Fibroblast of skin of abdomen (primary cell): ENCODE results near the gene APAF1.

Experiments
- DNase-seq: peaks from one replicate; pipeline ENCODE4 v3.0.0-alpha.2; 2013

Gene APAF1

DNA sequence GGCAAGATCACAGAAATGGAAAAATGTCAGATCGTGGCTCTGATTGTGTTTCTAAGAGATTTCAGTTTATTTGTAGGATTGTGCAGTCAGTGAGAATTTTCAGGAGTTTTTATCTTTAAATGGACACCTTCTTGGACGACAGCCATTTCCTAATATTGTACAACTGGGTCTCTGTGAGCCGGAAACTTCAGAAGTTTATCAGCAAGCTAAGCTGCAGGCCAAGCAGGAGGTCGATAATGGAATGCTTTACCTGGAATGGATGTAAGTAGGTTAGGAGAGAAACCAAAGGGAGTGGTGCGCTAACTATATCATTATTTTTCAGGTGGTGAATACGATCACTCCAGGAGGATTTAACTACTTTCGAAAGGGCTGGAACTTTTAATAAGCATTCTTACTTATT is 26.4 kb downstream of the APAF1 start:
- DNase-seq: no peak

DNA sequence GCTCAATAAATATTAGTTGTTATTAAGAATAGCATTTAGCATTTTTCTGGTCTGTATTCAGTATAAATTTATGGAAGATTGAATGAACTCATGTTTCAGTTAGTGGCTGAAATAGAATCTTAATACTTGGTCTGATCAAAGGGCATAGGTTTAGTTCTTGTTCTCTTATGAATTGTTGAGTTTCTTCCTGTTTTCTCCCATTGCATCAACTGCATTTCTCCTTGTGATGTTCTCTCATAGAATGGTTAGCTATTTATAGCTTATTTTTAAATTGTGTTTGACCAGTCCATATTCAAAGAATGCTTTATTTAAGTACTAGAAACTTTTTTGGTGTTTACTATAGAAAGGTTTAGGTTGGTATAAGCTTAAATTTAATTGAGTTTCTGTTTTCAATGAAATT is 29.8 kb downstream of the APAF1 start:
- DNase-seq: no peak

DNA sequence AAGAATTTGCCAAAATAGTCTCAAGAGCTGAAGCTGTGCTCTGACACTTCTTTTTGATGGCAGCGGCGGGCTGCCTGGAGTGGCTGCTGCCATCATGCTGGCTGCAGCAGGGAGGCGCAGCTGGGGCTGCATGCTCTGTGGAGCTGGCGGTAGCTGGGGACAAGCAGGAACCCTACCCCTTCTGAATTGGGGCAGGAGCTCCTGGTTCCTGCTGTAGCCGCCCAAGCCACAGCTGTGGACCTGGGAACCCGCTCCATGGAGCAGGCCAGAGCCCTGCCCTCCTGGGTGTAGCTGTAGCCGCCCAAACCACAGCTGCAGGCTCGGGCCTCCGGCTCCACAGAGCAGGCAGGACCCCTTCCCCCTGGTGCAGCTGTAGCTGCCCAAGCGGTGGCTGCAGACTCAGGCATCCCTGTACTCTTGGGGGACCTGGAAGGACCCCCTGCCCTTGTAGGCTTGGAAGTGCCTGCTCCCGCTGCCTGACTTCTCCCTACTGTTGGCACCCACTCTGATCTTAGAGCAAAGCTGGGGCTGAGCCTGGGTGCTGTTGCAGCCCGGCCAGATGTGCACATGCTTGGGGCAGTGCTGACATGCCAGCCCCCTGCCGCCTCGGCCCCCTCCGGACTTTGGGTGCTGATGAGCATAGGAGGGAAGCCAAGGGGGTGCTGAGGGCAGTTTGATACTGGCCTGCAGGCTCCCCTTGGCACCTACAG is 33.3 kb downstream of the APAF1 start:
- no peak for DNase-seq

DNA sequence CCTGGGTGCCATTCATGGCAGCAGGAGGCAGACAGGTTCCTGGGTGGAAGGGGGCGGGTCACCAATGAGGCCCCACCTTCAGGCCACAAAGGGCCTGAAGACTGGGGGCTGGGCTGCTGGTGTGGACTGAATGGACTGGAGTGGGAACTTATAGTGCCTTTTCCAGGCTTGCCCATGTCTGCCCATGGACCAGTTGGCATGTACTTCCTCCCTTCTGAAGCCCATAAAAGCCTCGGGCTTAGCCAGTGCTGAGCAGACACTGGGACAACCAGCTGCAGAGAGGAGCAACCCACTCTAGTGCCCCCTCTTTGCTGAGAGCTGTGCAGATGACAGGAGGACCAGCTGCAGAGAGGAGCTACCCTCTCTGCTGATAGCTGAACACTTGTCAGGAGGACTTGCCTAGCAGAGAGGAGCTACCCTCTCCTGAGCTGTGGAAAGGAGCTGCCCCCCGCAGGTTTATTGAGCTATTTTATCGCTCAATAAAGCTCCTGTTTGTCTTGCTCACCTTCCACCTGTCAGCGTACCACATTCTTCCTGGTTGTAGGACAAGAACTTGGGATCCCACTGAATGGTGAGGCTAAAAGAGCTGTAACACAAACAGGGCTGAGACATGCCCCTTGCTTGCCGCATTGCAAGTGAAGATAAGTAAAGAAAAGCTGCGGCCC is 34.0 kb downstream of the APAF1 start:
- DNase-seq: no peak

DNA sequence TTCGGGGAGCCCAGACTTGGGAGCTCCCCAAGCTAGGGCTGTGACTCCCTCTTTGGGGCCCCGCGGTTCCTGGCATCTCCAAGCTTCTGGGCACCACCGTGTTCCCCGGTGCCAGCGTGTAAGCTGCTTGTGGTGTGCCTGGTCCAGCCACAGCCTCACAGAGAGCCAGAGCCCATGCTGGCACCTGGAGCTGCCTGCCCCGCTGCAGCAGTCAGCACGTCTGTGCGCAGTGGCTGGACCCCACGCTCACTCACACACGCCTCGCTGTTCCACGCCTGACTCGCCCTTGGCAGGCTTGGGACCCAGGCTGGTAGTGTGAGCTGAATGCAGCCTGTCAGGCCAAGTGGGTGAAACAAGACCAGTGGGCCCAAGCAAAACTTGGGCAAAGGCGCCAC is 34.5 kb downstream of the APAF1 start:
- DNase-seq: no peak

DNA sequence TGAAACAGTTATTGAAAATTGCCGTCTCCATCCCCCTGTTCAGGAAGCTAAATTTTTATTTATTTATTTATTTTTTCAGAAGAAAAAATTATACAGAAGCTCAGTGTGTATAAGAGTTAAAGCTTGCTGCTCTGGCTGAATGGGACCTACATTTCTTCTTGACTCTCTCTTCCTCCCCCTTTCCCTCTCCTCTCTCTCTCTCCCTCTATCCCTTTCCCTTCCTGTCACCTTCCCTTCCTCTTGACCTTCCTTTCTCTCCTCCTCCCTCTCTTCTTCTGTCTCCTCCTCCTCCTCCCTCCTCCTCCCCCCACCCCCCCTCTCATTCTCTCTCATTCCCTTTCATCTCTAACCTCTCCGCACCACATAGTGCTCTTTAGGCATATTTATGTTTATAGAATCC is 39.1 kb downstream of the APAF1 start:
- no peak for DNase-seq

DNA sequence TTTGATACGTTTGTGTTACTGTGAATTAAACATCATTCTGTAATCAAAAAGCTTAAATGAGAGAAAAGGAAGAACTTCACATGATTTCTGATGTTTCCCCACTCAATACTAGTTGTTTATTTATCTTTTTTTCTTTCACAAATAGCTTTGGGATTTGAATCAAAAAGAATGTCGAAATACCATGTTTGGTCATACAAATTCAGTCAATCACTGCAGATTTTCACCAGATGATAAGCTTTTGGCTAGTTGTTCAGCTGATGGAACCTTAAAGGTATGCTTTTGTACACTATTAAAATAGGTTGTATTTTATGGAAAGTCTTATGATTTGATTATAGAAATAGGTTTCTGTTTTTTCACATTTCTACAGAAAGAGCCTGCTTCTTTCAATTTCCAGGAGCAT is 41.5 kb downstream of the APAF1 start:
- no peak for DNase-seq

DNA sequence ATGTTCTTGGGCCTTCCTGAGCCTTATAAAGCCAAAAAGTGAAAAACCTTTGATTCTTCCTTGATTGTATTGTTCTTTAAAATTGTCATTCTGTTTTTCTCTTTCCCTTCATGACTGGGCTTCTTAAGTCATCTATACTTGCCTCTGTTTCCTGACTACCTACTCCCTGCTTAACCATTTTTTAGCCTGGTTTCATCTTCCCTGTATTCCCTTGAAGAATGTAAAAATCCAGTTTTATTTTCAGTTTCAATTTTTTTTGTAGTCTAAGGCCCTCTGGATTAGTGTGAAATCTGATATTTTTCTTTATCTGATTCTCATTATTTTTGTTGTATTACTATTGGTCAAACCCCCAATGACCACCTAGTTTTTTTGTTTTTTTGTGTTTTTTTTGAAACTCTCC is 46.3 kb downstream of the APAF1 start:
- DNase-seq: no peak

DNA sequence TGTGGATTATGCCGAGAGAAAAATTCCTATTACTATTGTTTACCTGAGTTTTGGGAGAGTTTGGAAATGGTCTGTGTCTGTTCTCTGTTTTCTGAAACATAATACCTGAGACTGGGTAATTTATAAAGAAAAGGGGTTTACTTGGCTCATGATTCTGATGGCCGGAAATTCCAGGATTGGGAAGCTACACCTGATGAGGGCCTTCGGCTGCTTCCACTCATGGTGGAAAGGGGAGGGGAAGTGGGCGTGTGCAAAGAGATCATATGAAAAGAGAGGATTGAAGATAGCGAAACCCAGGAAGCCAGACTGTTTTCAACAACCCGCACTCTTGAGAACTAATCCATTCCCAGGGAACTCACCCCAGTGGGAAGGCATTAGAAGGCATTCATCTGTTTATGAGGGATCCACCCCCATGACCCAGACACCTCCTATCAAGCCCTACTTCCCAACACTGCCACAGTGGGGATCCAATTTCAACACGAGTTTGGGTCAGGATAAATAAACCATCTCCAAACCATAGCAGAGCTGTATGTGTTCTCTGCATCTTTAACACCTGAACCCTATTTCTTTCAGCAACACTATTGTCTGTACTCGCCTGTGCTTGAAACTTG is 51.1 kb downstream of the APAF1 start:
- no peak for DNase-seq

DNA sequence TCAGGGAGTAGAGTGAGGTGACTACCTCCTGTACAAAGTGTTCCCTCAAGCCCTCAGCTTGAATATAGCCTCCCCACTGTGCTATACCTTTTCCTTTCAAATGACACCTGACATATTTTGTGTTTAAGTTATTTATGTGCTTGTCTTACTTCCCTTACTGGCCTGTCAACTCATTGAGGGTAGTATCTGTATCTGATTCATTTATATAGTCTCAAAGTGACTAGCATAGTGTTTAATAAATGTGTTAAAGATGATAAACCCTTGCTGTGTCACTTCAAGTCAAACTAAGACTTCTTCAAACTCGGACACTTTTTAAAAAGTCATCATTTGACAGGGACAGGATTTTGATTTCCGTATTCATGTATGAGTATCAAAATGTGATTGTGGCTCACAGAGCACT is 52.1 kb downstream of the APAF1 start:
- no peak for DNase-seq

DNA sequence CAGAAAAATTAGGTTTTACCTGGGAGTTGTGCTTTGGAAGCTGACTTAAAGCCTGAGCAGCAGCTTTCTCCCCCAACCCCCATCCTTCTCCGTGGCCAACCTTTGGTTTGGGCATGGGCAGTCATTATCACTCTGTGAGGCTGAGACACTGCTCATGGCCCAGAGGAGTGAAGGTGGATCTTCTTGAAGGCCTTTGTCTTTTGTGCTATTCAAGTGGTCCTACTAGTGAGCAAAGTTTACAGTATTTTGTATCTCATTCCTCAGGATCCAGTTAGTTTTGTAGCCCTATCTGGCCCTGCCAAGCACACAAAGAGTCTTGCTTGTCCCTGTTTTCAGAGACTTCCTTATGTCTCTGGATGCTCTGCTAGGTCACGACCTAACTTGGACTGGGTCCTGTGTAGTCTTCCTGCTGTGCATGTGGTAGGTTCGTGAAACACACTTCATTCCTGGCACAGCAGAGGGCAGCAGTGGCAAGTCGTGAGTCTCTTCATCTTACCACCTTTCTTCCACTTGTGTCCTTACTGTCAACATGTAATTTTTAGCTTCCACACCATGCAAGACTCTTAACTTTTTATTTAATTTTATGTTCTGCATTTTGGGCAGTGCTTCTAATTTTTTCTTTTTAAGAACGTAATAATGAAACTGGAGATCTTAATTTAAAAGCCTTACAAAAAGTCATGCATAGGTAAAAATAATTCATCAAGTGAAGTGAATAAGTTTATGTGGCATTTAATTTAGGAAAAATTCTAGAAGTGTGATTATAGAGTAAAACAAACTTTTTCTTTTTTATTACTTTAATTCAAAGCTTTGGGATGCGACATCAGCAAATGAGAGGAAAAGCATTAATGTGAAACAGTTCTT is 53.7 kb downstream of the APAF1 start:
- DNase-seq: peak; percentile 18

DNA sequence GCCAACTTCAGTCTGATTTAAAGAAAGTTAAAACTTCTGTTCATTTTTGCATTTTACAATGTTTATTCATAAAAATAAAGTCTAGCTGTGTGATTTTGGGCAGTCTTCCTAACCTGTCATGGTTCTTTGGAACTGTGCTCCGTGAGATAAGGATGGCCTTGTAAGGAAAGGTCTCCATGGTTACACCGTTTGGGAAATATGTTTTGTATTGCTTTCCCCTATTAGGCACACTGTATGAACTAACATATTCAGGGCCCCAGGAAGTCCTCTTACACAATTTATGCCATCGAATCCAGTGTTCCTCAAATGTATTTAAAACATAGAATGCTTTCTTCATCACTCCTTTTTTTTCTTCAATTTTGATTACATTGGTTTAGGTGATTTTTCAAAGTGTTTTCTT is 54.5 kb downstream of the APAF1 start:
- DNase-seq: no peak

DNA sequence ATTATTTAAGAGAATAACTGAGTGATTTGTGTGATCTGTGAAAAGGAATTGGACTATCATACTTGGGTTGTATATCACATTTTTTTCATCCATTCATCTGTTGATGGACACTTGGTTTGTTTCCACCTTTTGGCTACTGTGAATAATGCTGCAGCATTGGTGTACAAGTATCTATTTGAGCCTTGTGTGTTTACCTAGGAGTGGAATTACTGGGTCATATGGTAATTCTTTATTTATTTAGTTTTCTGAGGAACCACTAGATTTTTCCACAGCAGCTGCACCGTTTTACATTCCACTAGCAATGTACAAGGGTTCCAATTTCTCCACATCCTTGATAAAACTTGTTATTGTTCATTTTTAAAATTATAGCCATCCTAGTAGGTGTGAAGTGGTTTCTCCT is 56.1 kb downstream of the APAF1 start:
- DNase-seq: no peak

DNA sequence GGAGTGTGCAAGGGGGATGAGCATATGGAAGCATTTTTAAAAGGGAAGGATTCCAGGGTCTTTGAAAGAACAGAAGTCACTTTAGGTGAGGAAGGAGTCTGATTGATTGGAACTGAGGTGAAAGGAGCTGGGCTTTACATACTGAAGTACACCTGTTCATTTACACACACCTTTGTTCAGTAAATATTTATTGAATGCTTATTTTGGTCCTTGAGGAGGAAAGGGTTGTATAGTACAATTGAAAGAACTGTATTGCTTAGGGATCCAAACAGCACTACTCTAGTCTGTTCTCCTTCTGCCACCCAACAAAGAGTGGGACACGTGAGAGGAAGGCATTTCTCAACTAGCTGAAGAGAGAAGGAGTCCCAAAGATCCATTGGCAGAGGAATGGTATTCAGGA is 63.9 kb downstream of the APAF1 start:
- DNase-seq: no peak

DNA sequence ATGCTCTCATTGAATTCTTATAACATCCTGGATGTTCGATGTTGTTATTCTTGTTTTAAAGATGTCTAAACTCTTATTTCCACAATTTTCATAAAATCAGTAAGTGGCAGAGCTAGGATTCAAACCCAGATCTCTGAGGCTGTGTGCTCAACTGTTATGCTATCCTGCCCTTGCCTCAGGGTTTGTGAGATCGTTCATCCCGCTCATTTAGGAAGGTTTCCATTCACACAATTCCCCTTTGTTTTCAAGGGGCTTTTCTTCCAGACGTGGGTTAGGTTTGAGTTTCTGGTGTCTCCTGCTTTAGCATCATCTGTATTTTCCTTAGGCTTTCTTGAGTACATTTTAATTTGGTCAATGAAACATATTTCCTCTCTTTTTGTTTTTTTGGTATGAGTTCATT is 69.3 kb downstream of the APAF1 start:
- DNase-seq: no peak

DNA sequence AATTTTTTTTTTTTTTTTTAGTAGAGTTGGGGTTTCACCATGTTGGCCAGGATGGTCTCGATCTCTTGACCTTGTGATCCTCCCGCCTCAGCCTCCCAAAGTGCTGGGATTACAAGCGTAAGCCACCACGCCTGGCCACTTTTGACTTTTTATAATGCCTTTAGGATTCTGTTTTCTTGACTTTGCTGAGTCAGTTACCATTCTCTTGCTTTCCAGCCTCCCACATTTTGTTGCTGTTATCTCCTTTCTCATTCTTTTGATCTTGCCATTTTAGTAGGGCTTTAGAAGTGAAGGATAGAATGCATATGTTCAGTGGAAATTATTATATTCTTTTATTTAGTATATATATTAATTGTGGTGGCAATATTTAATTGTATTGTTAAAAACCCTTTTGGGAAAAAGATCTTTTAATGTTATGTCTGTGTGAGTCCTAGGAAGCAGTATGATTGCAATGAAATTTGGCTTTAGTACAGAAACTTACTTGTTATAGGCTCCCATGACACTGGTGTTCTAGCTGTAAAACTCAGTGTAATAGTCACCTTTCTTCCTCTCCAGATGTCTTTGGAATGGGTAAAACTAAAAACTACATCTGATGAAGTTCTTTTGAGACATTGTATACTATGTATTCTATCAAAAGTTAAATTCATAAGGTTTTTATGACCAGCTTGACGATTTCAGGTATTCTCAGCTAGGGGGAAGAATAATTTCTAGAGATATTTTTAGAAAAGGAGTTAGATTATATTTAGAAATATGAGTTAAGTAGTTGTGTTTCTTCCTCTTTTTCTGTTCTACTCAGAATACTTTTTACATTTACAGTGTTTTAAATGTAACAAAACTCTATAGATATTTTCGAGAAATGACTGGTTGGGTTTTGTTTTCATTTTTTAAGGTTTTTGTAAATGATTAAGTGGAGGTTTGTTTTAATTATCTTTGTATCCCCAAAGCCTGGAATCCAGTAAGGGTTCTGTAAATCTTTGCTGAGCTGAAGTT is 74.7 kb downstream of the APAF1 start:
- no peak for DNase-seq

DNA sequence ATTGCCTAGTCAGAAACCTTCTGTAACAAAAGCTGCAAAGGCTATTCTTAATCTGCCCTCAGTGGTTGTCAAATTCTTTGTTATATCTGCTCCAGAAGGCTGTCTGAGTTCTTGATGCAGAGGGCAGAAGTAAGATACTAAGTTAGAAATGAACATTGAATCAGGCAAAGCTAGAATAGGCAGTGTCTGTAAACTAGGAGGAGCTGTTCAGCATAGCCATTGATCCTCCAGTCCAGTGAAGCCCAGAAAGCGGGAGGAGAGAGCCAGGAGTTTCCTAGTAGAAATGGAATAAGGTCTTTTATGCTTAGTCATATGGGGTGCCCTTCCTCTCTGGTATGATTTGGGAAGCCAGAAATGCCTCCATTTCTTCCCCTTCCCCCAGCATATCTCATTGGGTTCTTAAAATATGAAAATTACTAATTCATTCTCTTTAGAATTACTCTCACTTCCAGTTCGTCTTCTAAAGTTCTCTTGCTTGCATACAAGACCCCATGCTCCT is 76.2 kb downstream of the APAF1 start:
- DNase-seq: no peak

DNA sequence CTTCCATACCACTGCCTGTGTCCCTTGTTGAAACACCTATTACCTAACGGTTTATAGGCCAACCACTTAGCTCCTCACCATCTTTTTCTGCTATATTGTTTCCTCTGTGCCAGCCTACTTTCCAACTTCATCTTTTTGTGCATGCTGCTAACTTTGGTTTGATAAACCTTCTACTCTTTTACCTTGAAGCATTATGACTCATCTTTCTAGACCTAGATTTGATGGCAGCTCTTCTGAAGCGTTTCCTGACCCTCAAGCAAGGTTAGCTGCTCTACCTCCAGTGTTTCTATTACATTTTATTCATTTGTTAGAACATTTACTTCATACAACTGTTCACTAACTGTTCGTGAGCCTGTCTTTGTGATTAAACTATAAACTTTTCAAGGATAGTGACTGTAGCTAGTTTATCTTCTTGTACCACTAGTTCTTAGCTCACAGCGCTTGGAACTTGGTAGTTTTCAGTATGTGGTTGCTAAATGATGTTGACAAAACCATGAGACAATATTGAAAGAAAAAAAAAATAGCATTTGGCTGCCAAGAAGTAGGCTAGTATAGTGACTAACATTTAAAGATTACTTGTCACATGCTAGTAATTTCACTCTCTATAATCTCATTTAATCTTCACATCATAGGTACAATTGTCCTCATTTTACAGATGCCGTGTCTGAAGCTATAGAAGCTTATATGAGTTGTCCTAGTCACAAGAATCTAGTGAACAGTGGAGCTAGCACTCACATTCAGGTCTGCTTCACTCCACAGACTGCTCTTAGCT is 79.5 kb downstream of the APAF1 start:
- no peak for DNase-seq

DNA sequence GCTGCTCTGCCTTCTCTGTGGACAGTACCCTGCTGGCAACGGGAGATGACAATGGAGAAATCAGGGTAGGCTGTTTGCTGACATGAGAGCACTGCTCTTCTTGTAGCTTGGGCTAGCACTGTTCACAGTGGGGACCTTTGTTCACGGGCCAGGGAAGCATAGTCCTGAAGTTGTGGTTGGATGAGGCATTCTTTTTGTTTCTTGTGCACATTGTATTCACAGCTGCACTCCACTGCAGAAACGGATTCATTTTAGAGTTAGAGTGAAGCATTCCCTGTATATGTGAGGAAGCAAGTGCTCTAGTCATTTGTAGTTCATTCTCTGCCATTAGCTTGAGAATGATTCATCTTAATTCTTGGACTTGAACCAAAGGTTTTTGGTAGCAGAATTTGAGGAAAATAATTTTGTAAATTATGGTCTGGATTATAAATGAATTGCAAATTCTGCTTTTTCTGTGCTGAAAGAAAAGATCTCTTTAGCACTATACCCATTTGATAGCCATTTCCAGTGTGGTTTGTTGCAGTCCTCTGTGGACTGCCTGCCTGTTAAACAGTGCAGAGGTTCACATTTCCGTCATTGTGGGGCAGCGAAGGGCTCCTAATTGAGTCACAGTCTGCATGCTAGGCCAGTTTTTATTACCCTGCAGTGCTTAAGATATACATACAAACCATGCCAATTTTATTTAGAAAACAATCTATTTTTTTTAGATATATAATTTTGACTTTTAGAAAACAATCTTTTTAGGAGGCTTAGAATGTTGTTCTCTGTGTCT is 80.6 kb downstream of the APAF1 start:
- peak; percentile 65 for DNase-seq

DNA sequence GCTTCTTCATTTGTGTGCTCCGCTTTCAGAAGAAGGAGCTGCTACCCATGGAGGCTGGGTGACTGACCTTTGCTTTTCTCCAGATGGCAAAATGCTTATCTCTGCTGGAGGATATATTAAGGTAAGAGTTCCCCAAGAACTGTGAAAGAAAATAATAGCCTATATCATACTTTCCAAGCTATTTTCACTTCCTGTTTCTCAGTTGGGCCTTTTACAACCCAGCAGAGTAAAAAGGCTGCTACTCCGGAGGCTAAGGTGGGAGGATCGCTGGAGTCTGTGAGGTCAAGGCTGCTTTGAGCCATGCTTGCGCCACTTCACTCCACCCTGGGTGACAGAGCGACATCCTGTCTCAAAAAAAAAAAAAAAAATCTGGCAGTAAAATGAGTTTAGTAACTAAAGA is 82.1 kb downstream of the APAF1 start:
- no peak for DNase-seq
